ENCODE data around the gene LSMEM2.

Gene LSMEM2

GRCh38 chr3:50322115-50322385 is 43.2 kb downstream of the LSMEM2 start:
- DNase-seq (ENCODE audit: low spot score): no peak

GRCh38 chr3:50322386-50323091 is 43.7 kb downstream of the LSMEM2 start, which contains the start of gene HYAL2:
TSS of gene HYAL2 (minus strand) at chr3:50322745. CDS start at chr3:50320489, 2,256 bp downstream.
- no peak for DNase-seq (ENCODE audit: low spot score)

- no peak for DNase-seq (ENCODE audit: low spot score)
These were observed 44.3 kb downstream of the LSMEM2 start for GRCh38 chr3:50323092-50323600.

- no peak for DNase-seq (ENCODE audit: low spot score)
These were observed 44.8 kb downstream of the LSMEM2 start for GRCh38 chr3:50323614-50324199.

DNA sequence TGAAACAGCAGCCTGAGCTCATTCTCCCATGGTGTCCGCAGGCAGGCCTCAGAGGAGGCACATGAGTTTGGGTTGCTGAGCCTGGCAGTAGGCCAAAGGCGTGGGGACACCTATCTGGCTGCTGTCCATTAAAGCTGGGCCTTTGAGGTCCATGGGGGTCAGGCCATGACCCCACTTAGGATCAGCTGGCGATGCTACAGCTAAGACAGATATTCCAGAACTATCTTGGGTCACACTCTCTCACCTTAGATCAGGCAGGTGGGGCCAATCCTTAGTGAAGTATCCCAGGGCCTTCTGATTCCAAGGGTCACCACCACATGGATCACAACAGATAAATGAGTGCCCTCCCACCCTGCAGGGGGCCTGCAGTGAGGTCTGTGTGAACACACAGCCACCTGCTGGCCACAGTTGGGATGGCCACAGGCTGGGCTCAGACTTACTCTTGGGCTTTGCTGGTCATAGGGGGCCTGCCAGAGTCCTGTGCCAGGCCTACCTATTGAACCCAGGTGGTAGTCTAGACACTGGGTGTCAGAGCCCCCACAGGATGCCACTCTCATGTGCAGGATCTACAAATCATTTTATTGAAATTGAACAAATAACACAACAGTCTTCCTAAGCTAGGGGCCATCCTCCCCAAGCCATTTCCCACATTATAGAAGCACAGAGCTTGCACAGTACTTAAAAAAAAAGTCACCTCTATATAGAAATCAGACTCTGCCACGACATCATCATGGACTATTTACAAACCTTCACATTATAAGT is 45.6 kb downstream of the LSMEM2 start:
- peak; percentile 71 for DNase-seq (ENCODE audit: low spot score)

DNA sequence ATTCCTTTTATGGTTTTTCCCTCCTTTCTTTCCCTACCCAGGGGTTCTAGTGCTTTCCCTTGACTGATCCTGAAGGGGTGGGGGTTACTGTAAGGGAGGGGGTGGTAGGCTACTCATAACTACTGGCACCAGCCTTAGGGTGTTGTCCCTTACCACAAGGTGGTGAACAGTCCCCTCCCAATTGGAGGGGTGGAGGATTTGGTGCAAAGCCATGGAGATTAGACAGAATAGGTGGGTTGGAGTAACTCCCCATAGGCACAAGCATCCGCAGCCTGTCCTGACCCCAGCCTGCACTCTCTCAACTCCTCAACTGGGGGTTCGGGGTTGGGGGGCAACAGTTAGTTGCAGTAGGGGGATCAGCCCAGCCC is 46.2 kb downstream of the LSMEM2 start:
- DNase-seq (ENCODE audit: low spot score): peak; percentile 40

DNA sequence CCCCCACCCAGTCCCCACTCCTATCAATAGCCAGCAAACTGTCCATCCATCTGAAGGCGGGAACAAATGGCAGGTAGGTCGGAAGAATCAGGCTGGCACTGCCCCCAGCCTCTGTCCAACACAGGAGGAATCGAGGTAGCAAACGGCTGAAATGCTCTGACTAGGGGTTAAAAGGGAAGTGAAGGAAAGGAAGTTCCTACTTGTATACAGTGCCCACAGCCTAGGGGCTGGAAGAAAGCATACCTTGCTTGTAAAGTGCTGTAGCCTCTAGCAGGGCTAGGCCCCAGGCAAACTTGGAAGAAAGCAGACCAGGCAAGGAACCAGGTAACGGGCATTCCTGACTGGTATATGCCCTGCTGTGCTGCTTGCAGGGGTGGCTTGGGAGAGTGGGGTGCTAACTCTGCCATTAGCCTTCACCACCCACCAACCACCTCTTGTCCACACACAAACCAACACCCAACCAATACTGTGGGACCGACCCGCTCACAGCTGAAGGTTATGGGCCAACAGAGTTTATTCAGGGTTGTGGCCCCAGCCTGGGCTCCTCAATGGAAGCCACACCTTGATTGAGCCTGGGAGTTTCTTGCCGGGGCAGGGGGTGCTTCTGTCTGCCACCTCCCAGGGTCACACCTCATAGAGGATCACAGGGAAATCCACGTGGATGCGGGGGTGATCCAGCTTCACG is 46.8 kb downstream of the LSMEM2 start:
- no peak for DNase-seq (ENCODE audit: low spot score)

- no peak for DNase-seq (ENCODE audit: low spot score)
These were observed 47.3 kb downstream of the LSMEM2 start for GRCh38 chr3:50326182-50326541.

DNA sequence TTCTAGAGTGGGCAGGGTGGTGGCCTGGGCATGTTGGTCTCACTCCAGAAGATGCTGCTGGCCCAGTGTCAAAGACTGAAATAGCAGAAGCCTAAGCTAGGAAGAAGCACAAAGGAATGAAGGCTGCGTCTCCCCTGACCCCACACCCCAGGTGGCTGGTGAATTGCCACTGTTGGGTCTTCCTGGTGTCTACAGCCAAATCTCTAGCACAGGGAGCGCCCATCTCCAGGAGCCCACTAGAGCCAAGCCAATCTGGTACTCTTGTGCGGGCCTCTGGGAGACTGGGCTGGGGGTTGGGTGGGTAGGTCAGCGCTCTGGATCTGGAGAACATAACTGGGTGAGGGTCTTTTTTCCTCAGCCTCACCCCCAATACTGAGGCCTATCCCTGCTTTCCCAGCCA is 48.2 kb downstream of the LSMEM2 start:
- DNase-seq (ENCODE audit: low spot score): no peak

GRCh38 chr3:50327943-50328691 is 49.2 kb downstream of the LSMEM2 start, which contains the start of gene TUSC2:
TSS of gene TUSC2 (minus strand) at chr3:50328223. CDS start at chr3:50328099, 124 bp downstream.
- peak; percentile 99 for DNase-seq (ENCODE audit: low spot score)

GRCh38 chr3:50330330-50330729 is 51.4 kb downstream of the LSMEM2 start:
- no peak for DNase-seq (ENCODE audit: low spot score)

- DNase-seq (ENCODE audit: low spot score): no peak
These were observed 52.5 kb downstream of the LSMEM2 start for GRCh38 chr3:50331364-50331907.

DNA sequence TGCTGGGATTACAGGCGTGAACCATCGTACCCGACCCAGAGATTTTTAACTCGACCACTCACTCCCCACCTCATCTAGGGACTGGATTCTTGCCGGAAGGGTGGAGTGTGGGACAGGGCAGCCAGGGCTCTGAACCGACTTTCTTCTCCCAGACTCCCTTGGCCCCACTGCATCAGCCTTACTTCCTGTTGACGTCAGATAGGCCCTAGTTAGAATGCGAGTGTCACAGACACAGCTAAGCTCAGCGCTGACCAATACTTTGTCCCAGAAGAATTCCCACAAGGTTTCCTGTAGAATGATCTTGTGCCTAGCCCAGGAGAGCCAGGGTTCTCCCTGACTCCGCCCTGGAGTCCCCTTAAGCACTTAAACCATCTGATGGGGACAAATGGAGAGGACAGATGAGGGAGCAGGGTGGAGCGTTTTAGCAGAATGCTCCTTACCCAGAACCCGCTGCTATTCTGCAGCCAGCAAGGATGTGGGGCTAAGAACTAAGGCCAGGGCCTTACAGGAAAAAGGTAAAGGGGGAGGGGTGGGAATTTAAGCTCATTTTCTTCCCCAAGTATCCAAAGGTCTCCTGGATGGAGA is 54.9 kb downstream of the LSMEM2 start:
- DNase-seq (ENCODE audit: low spot score): no peak

GRCh38 chr3:50334339-50335075 is 55.6 kb downstream of the LSMEM2 start:
- DNase-seq (ENCODE audit: low spot score): no peak

DNA sequence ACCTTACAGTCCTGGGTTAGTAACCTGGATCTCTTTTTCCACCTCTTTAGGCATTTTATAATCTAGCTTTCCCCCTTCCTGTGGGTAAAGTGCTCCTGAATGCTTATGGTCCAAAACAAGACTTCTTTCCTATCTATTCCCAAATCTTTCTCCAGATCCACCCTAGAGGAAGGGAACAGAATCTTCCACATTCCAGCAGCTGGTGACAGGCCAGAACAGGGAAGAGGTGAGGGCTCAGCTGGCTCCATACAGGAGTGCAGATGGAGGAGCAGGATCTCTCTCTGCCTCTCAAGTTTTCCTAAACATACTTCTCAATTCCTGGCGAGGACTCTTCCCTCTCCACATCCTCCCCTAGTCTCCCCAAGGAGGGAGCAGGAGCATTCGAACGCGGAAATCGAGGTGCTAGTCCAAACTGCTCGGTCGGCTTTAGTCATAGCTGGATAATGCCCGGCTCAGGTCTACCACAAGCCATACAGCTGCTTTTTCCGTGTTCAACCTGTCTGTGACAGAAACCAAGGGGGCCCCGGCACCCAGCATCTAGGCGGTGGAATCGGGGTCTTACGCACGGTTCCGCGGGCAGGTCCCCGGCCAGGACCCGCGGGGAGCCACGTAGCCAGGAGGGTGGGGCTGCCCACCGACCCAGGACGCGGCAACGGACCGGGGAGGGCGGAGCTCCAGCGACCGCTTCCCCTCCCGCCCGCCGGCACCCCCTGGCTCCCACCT is 57.7 kb downstream of the LSMEM2 start:
- DNase-seq (ENCODE audit: low spot score): no peak

DNA sequence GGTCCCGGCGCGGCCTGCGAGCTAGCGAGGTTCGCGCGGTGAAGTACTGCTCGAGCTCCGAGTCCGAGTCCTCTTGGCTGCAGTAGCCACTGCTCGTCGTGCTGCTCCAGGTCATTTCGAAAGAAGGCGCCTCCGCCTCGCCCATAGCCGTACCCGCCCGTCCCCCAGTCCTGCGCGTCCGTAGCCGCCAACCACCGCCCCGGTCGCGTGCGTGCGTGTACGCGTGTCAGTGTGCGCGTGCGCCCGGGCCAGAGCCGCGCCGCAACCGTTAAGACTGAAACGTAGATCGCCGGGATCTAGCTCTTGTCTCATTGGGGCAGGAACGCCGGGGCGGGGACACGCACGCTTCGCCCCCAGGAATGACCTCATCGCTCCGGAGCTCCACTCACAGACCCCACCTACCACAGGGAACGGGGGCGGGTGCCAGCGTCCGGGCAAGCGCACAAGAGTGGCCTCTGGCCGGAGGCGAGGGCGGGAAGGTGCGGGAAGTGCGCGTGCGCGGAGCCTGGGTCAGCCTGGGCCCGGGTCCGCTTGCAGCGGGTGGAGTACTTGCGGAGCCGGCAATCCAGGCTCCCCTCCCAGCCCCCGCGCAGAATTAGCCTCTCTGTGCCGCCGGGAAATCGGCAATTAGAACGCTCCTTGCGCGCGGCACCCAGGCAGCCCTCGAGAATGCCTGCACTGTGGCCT is 58.4 kb downstream of the LSMEM2 start:
- peak; percentile 91 for DNase-seq (ENCODE audit: low spot score)

Measured in hematopoietic multipotent progenitor cell treated with erythropoietin and hydrocortisone succinate and interleukin-3 and kit ligand, for 15 days (in vitro differentiated cells).